Iris pigment epithelial cell (primary cell): ENCODE data around the gene GALE.
"Not testable (repeated sequence)": the region's sequence is repeated elsewhere in the genome, so short reads cannot be mapped to it uniquely, and the experiment has no call there.

Experiments used
- DNase-seq: peaks from one replicate; pipeline ENCODE4 v3.0.0-alpha.2; 2011; ENCODE audit warnings: low read depth

GALE gene

DNA sequence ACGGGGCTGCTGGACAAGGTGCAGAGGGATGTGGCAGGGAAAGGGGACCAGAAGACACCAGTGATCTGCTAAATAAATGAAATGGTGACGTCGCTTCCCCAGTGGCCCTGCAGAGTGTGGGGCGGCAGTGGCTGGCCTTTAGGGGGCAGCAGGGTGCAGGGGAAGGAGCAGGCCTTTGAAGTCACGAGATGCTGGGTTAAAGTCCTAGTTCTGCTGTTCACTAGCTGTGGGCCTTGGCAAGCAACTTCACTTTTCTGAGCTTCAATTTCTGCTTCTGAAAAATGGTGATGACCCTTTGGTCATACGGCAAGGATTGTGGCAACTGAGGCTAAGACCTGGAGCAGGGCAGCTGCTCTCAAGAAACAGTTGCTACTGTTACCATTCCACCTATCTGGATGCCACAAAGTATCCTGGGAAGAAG, 9.2 kb upstream of the GALE start:
- peak; percentile 64 for DNase-seq

GRCh38 chr1:23807453-23807852, 6.9 kb upstream of the GALE start:
- DNase-seq: peak; percentile 50

DNA sequence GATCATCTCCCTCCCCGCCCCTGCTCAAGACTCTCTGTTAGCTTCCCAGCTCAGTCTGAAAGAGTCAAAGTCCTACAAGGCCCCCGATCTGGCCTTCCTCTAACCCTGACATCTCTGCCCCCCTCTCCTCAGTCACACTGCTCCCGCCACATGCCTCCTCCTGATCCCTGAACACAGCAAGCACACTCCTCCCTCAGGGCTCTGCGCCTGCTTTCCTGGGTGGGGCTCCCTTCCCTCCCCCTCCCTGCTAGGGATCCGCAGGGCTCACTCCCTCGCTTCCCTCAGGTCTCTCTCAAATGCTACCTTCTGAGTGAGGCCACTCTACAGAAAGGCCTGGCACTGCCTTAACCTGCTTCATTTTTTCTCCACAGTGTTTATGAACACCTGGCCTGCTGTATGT, 5.7 kb upstream of the GALE start:
- no peak for DNase-seq

DNA sequence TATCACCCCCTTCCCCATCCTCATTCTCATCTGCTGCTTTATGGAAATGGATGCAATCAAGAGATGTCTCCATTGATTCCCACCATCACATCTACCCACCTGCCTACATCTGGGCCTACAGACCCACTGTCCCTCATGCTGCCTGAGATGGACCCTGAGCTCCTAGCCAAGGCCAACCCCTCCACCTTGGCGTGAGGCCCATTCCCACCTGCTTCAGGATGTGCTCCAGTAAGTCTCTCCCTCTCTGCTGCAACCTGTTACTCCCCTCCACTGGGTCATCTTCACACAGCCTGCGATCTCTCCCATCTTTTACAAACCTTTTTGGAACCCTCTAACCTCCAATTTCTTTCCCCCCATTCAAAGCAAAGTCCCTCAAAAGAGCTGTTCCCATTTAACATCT, 4.5 kb upstream of the GALE start:
- no peak for DNase-seq

DNA sequence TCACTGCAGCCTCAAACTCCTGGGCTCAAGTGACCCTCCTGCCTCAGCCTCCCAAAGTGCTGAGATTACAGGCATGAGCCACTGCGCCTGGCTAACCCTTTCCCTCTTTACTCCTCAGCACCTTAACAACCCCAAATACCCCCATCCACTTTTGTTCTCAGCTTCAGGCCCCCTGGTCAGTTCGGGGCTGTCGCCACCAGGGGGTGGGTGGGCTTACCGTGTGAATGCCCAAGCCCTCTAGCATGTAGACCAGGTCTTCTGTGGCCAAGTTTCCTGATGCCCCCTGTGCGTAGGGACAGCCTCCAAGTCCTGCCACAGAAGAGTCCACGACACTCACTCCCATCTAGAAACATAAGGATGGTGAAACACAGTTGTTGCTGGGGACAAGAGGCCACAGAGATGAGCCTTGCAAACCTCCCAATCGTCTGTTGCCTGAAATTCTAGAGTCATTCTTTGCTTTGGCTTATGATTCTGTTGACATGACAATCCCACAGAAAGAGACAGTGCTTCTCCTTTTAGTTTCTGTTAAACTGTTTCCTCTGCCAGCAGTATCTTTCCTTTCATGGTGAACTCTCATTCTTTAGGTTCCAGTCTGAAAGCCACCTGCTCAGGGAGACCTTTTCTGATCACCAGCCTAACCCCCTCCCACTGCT, 3.8 kb upstream of the GALE start:
- DNase-seq: no peak

DNA sequence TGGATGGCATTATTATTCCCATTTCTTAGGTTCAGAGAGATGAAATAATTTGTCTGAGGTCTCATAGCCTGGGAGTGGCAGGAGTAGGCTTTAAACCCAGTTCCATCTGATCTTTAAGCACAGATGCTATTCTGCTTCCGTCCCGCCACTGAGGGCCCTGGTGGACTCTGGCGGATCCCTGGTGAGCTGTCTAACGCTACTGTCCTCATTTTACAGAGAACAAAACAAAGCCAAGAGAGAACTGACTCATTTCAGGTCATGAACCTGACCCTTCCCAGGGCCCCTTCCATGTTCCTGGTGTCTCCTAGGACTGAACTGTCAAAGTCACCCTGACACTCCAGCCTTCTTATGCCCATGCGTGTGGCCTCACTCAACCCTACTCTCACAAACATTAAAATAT, 3.1 kb upstream of the GALE start:
- no peak for DNase-seq

DNA sequence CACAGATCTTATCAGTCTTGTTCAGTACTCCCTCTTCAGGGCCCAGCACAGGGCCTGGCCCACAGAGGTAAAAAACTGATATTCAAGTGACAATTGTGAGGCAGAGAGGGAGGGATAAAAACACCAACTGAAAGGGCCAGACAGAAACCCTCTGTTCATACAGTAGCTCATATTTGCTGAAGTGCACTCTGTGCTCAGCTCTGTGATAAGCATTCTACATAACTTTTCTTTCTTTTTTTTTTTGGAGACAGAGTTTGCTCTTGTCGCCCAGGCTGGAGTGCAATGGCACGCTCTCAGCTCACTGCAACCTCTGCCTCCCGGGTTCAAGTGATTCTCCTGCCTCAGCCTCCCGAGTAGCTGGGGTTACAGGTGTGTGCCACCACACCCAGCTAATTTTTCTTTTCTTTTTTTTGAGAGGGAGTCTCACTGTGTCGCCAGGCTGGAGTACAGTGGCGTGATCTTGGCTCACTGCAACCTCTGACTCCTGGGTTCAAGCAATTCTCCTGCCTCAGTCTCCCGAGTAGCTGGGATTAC, 2.3 kb upstream of the GALE start:
- not testable (repeated sequence) for DNase-seq

DNA sequence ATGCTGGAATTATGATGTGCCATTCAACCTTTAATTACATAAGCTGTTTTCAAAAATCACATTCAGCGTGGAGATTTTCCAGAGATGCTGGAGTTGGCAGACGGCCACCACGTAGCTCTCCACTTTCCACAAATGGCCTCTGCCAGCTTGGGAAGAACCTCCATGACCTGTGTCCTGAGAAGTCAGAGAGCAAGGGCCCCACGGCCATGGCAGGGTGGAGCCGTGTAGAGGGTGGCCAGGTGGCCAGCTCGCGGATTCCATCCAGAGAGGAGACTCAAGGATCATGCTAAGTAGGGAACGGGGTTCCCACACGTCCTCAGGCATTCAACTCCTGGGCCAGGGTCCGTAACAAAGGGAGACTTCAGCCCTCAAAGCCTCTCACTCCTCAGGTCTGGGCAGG, 1.3 kb upstream of the GALE start:
- no peak for DNase-seq

DNA sequence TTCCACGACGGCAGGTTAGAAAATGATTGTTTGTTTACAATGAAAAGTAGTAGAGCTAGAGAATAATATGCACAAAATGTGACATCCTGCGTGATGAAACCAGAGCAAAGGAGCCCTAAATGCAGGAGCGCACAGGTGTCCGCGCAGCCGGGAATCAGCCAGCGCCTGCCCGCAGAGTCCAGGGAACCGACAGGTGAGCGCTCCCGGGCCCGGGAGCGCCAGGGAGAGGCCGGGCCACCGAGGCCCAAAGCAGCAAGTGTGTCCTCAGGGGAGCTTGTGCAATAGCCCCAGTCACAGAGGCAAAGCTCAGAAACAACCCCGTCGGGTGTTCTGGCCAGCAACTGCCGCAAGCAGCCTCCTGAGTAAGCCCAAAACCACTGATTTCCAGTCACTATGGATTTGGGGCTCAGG, 789 bp upstream of the GALE start:
- DNase-seq: no peak

DNA sequence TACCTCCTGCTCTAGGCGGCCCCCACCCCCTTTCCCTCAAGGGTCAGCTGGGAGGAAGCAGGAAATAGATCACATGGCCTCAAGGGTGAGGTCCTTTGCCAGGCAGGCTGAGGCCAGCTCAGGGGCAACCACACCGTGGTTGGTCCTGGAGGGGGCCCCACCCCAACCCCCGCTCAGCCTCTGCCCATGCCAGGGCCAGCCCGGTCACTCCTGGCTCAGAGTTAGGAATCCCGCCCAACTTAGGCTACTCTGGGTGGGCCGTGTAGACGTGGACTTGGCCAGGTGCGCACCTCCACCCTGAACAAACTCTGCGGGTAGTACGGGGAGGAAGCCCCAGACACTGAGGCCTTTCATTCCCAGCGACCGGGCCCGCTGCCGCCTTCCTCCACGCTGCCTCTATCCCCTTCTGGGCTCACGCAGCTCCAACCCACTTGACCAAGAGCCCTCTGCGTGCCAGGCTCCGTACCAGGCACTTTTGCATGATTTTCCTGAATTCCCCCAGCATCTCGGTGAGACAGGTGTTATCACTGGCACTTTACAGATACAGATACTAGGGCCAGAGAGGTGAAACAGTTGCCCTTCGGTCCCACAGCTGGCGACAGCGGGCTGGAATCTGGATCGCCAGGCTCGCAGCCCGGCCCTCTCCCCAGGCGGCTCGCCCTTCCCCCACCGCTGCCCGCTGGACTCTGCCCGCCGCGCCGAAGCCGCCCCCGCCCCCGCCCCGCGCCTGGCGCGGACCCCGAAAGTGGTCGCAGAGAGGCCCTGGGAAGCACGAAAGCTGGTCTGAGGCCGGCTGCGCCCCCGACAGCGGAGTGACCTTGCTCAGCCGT, 769 bp downstream of the GALE start:
- DNase-seq: peak; percentile 82

DNA sequence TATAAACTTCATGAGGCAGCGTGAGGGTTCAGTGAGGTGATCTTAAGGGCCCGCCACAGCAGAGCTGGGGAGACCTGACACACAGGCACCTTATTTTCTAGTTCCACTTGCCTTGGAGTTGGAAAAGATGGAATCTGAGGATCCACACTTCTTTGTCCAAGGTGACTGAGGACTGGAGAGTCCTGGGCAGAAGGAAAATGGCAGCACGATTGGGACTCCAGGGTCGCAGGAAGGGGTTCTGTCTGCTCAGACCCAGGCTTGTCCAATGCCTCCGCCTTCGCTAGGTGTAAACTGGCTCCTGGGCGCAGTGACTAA, 1.3 kb downstream of the GALE start:
- no peak for DNase-seq

GRCh38 chr1:23798662-23799142, 1.9 kb downstream of the GALE start:
- no peak for DNase-seq

- DNase-seq: no peak
Measured at GRCh38 chr1:23797478-23798448, 2.8 kb downstream of the GALE start.

DNA sequence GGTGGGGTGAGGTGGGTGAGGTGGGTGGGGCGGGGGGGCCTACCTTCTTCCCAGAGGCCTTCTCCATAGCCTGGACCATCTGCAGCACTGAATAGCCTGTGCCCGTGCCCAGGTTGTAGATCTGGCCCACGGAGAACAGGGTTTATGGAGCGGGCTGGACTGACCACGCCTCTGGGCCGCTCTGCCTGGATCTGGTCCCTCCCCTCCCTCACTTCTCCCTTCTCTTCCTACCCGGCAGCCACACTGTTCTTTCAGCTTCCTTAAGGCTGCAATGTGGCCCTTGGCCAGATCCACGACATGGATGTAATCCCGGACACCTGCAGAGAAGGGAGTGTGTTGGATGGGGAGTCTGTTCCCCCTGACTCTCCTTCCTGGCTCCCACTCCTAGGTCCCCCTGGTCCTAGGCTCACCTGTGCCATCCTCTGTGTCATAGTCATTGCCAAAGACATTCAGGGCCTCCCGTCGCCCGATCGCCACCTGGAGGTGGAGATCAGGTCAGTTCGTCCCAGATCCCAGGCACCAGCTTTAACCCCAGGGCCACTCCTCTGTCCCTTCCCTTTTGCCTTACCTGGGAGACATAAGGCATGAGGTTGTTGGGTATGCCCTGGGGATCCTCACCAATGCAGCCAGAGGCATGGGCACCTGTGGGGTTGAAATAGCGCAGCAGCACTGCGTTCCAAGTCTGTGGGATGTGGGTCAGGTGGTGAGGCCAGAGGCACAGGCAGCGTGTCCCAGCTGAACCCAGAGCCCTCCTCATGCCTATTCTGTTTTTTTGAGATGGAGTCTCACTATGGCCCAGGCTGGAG, 3.9 kb downstream of the GALE start:
- DNase-seq: no peak

DNA sequence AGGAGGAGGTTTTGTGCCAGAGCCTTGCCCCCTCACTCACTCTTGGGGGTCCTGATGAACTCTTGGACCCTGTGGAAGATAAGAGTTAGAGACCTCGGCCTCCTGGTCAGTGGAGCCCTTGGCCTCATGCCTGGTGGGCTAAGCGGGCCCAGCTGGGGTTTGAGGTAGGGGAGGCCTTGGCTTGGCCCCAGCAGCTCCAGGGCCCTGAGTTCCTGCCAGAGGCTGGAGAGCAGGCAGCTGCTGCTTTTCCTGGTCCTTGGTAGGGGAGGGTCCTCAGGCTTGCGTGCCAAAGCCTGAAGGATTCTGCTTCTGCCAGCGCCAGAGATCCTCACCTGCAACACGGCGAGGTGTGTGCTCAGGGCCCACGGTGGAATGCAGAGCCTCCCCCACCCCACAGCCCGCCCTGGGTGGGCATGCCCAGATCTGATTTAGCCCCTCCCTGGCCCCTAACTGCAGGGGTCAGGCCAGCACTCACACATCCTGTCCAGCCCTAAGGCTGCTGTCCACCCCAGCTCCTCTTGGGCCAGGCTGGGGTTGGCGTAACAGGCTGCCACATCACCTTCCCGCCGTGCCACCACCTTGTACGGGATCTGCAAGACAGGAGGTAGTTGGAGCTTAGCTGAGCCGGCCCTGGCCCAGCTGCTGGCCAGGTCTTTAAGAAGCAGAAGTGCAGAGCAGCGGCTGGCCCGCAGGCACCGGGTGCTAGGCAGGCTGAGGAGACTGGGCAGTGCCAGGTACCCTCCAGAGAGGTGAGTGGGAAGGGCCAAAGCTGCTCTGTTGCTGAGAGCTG, 4.7 kb downstream of the GALE start:
- DNase-seq: no peak

GRCh38 chr1:23794732-23795182, 5.8 kb downstream of the GALE start:
- not testable (repeated sequence) for DNase-seq

DNA sequence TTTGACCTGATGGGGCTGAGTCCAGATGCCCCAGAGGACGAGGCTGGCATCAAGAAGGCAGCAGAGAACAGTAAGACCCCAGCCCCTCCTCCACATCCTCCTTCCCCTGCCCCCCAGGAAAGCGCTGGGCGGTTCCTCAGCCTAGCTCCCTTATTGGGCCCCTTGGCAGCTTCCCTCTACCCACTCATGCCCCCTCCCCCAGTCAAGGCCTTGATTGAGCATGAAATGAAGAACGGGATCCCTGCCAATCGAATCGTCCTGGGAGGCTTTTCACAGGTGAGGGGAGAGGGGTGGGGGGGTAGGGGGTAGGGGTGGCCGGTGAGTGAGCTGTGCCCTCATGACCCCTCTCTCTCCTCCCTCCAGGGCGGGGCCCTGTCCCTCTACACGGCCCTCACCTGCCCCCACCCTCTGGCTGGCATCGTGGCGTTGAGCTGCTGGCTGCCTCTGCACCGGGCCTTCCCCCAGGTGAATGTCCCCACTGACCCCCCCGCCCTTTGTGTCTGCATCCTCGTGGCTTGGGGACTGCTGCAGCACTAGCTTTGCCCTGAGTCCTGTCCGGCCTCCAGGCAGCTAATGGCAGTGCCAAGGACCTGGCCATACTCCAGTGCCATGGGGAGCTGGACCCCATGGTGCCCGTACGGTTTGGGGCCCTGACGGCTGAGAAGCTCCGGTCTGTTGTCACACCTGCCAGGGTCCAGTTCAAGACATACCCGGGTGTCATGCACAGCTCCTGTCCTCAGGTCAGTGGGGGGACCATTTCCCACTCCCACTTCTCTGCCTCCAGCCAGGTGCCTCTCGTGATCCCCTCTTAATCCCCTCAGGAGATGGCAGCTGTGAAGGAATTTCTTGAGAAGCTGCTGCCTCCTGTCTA, 6.5 kb downstream of the GALE start:
- no peak for DNase-seq

DNA sequence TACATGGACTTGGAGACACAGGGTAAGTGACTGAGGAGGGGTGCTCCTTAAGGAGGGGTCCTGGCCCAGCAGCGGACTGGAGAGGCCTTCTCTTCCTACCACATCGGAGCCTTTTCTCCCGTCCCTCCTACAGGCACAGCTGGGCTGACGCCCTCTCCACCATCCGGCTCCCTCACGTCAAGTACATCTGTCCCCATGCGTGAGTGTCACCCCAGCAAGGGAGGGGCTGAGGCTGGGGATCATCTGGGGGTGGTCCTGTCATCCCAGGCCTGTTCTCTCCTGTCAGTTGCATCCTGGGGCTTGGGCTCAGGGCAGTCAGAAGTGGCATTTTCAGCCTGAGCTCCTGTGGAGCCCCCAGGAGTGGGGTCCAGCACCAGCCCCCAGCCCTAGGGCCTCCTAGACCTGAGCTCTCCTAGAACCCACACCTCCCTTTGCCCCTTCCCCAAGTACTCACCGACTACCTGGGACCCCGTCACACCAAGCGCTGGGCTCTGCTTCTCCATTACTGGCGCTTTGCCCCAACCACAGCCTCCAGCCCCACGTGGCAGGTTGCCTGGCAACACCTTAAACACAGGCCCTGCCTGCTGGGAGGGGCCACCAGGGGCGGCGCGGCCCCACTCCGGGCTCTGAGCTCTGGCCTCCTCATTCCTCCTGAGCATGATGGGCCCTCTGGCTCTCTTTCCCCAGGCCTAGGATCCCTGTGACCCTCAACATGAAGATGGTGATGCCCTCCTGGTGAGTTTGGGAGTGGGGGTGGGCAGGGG, 7.4 kb downstream of the GALE start:
- DNase-seq: peak; percentile 43
